MM.1S (cell line): ENCODE measurements around the gene NFYB.

Source experiments
- DNase-seq: peaks from one replicate; pipeline ENCODE4 v3.0.0-alpha.2; 2015
- H2AFZ ChIP-seq: fragments of 300-600 bp; sonication (generic); 2 replicates; pipeline ENCODE4 v1.6.0; 2016; ENCODE audit warnings: antibody characterized with exemption, low read length
- H3F3A ChIP-seq: fragments of 300-600 bp; sonication (generic); 2 replicates; pipeline ENCODE4 v1.6.1; 2016; ENCODE audit warnings: mild to moderate bottlenecking, antibody characterized with exemption, low read length, moderate library complexity, mixed read lengths; ENCODE audit not compliant: insufficient read depth
- H3K27ac ChIP-seq: fragments of 300-600 bp; sonication (generic); 2 replicates; pipeline ENCODE4 v1.5.1; 2016; ENCODE audit warnings: mild to moderate bottlenecking, low read length
- H3K27me3 ChIP-seq: fragments of 300-600 bp; sonication (generic); replicated peaks from 2 replicates; pipeline ENCODE4 v1.6.0; 2016; ENCODE audit warnings: low read length; ENCODE audit not compliant: insufficient read depth
- H3K36me3 ChIP-seq: fragments of 300-600 bp; sonication (generic); replicated peaks from 2 replicates; pipeline ENCODE4 v1.6.1; 2016; ENCODE audit warnings: mild to moderate bottlenecking, low read length, mixed read lengths; ENCODE audit not compliant: insufficient read depth
- H3K4me1 ChIP-seq: fragments of 300-600 bp; sonication (generic); 2 replicates; pipeline ENCODE4 v1.6.1; 2016; ENCODE audit warnings: low read length, mixed read lengths
- H3K4me2 ChIP-seq: fragments of 300-600 bp; sonication (generic); 2 replicates; pipeline ENCODE4 v1.6.0; 2016; ENCODE audit warnings: low read depth, low read length
- H3K4me3 ChIP-seq: fragments of 300-600 bp; sonication (generic); 2 replicates; pipeline ENCODE4 v1.5.1; 2016; ENCODE audit warnings: low read length, mixed read lengths
- H3K79me2 ChIP-seq: fragments of 300-600 bp; sonication (generic); 2 replicates; pipeline ENCODE4 v1.6.1; 2016; ENCODE audit warnings: mixed run types, low read length, mixed read lengths
- H3K9ac ChIP-seq: fragments of 300-600 bp; sonication (generic); 2 replicates; pipeline ENCODE4 v1.6.1; 2016; ENCODE audit warnings: low read length, mixed read lengths
- H3K9me2 ChIP-seq: fragments of 300-600 bp; sonication (generic); replicated peaks from 2 replicates; pipeline ENCODE4 v1.6.1; 2016; ENCODE audit warnings: mild to moderate bottlenecking, low read length, mixed read lengths; ENCODE audit not compliant: insufficient read depth
- H3K9me3 ChIP-seq: fragments of 300-600 bp; sonication (generic); replicated peaks from 2 replicates; pipeline ENCODE4 v1.6.1; 2016; ENCODE audit warnings: mild to moderate bottlenecking, low read length, mixed read lengths; ENCODE audit not compliant: insufficient read depth
- H4K20me1 ChIP-seq: fragments of 300-600 bp; sonication (generic); 2 replicates; pipeline ENCODE4 v1.6.1; 2016; ENCODE audit warnings: mild to moderate bottlenecking, low read length, moderate library complexity, mixed read lengths; ENCODE audit not compliant: insufficient read depth
- CTCF ChIP-seq: fragments of 300-600 bp; sonication (generic); IDR thresholded peaks from 2 replicates; pipeline ENCODE4 v1.5.1; 2016; ENCODE audit warnings: antibody characterized with exemption, low read length, mixed read lengths
- EZH2 ChIP-seq: fragments of 300-600 bp; sonication (generic); optimal IDR thresholded peaks from 2 replicates; pipeline ENCODE3; 2017; ENCODE audit warnings: low read depth, mild to moderate bottlenecking, antibody characterized with exemption, low read length, mixed read lengths
- EZH2phosphoT487 ChIP-seq: fragments of 300-600 bp; sonication (generic); IDR thresholded peaks from 2 replicates; pipeline ENCODE4 v1.6.1; 2018; ENCODE audit warnings: antibody characterized with exemption, low read length

Gene NFYB

DNA sequence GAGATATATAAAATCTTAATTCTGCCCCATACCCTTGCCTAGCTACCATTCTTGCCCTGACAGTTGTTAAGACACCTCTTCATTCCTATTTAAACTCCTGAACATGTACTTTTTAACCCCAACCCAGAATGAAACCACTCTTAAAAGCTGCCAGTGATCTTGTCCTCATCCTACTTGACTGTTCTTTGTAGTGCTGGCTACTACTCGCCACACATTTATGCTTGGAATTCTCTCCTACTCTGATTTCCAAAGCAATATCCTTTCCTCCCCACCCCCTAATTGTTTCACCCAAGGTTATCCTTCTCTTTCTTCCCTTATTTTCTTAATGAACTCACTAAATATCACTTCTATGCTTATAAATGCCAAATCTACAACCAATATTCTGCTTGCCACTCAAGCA, 4.1 kb downstream of the NFYB start:
- H3K9ac ChIP-seq: no peak overlapping the region
- peaks cover 18% of the 10 kb centered on the region for H3K4me1 ChIP-seq
- no peak overlapping the region for H3K4me2 ChIP-seq
- no peak overlapping the region for H3K27ac ChIP-seq
- H3K36me3 ChIP-seq: peaks cover 7% of the 10 kb centered on the region; the same call in 1 of the 2 replicates
- peaks cover 7% of the 10 kb centered on the region for H3F3A ChIP-seq
- no peak for DNase-seq
- no peaks in the 10 kb centered on the region for H3K9me2 ChIP-seq
- no peaks in the 10 kb centered on the region for H3K27me3 ChIP-seq
- H3K79me2 ChIP-seq: peaks cover 77% of the 10 kb centered on the region
- no peaks in the 10 kb centered on the region for H3K9me3 ChIP-seq
- H4K20me1 ChIP-seq: no peaks in the 10 kb centered on the region
- H2AFZ ChIP-seq: no peak overlapping the region
- no peak overlapping the region for H3K4me3 ChIP-seq
- TF ChIP-seq EZH2phosphoT487 (no peak), CTCF (no peak), EZH2 (no peak)

- DNase-seq: no peak
- no peak overlapping the region for H2AFZ ChIP-seq
- peaks cover 7% of the 10 kb centered on the region; the same call in 1 of the 2 replicates for H3K36me3 ChIP-seq
- peaks cover 14% of the 10 kb centered on the region for H3K4me1 ChIP-seq
- no peak overlapping the region for H3K9ac ChIP-seq
- TF ChIP-seq EZH2: no peak
- TF ChIP-seq CTCF: no peak
- TF ChIP-seq EZH2phosphoT487: no peak
- no peaks in the 10 kb centered on the region for H3K27me3 ChIP-seq
- no peak overlapping the region for H3K4me2 ChIP-seq
- peaks cover 77% of the 10 kb centered on the region for H3K79me2 ChIP-seq
- H4K20me1 ChIP-seq: no peaks in the 10 kb centered on the region
- H3K9me2 ChIP-seq: no peaks in the 10 kb centered on the region
- H3K9me3 ChIP-seq: no peaks in the 10 kb centered on the region
- no peak overlapping the region for H3K27ac ChIP-seq
- H3F3A ChIP-seq: peaks cover 7% of the 10 kb centered on the region
- no peak overlapping the region for H3K4me3 ChIP-seq
These were observed 4.7 kb downstream of the NFYB start for GRCh38 chr12:104133321-104133720.

DNA sequence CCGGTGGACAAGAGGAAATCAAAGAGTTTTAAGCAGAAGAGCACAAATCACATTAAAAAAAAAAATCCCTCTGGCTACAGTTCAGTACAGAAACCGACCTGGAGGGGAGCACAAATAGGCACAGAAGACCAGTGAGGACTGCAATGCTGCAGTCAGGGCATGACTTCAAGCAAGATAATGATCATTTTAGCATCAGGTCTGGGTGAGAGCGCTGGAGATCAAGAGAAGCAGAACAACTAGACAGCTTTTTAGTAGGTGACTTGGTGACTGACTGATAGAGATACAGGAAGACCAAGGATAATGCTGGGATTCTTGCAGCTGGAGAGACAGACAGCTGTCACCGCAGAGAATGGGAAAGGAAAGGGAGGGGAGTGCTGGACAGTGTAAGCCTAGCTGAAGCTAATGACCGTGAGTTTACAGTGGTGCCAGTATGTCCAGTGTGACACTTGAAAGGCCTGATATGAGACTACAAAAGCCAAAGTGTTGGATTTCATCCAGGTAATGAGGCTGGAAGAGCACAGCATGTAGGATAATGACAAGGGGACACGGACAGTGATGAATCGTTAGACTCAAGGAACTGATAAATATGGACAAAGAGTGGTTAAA, 5.6 kb downstream of the NFYB start:
- TF ChIP-seq CTCF (no peak), EZH2phosphoT487 (no peak), EZH2 (no peak)
- peaks cover 7% of the 10 kb centered on the region; the same call in 1 of the 2 replicates for H3K36me3 ChIP-seq
- no peaks in the 10 kb centered on the region for H3K27me3 ChIP-seq
- H3K27ac ChIP-seq: no peak overlapping the region
- peaks cover 77% of the 10 kb centered on the region for H3K79me2 ChIP-seq
- H3K4me3 ChIP-seq: no peak overlapping the region
- peaks cover 14% of the 10 kb centered on the region for H3K4me1 ChIP-seq
- H3K9me2 ChIP-seq: no peaks in the 10 kb centered on the region
- DNase-seq: no peak
- no peak overlapping the region for H3K9ac ChIP-seq
- H3F3A ChIP-seq: peaks cover 7% of the 10 kb centered on the region
- no peak overlapping the region for H2AFZ ChIP-seq
- no peaks in the 10 kb centered on the region for H4K20me1 ChIP-seq
- H3K4me2 ChIP-seq: no peak overlapping the region
- no peaks in the 10 kb centered on the region for H3K9me3 ChIP-seq
